DOHH2 (cell line): ENCODE data around the gene SH2D5.

Experiments
- H3F3A ChIP-seq: fragments of 200-600 bp; sonication (generic), shearing (Covaris generic); 2 replicates; pipeline ENCODE4 v1.6.0; 2016; ENCODE audit warnings: antibody characterized with exemption, mild to moderate bottlenecking; ENCODE audit not compliant: control insufficient read depth, insufficient read depth
- H3K27ac ChIP-seq: fragments of 200-600 bp; sonication (generic); 2 replicates; pipeline ENCODE4 v1.5.1; 2014; ENCODE audit warnings: low read depth, mild to moderate bottlenecking, low read length, moderate library complexity
- H3K27me3 ChIP-seq: fragments of 200-600 bp; sonication (generic); 2 replicates; pipeline ENCODE4 v1.6.1; 2014; ENCODE audit warnings: mild to moderate bottlenecking, low read length, mixed read lengths; ENCODE audit not compliant: control insufficient read depth
- H3K36me3 ChIP-seq: fragments of 200-600 bp; sonication (generic); 2 replicates; pipeline ENCODE4 v1.6.1; 2014; ENCODE audit warnings: mild to moderate bottlenecking, low read length, moderate library complexity, mixed read lengths; ENCODE audit not compliant: control insufficient read depth
- H3K4me1 ChIP-seq: fragments of 200-600 bp; sonication (generic); 2 replicates; pipeline ENCODE4 v1.6.1; 2014; ENCODE audit warnings: mild to moderate bottlenecking, low read length, mixed read lengths; ENCODE audit not compliant: control insufficient read depth
- H3K4me2 ChIP-seq: fragments of 200-600 bp; sonication (generic); 2 replicates; pipeline ENCODE4 v1.6.0; 2014; ENCODE audit warnings: mild to moderate bottlenecking, low read length, moderate library complexity
- H3K4me3 ChIP-seq: fragments of 200-600 bp; sonication (generic); 2 replicates; pipeline ENCODE4 v1.5.1; 2014; ENCODE audit warnings: mild to moderate bottlenecking, low read length, mixed read lengths
- H3K79me2 ChIP-seq: fragments of 200-600 bp; sonication (generic); 2 replicates; pipeline ENCODE4 v1.6.1; 2014; ENCODE audit warnings: mild to moderate bottlenecking, low read length, mixed read lengths; ENCODE audit not compliant: control insufficient read depth
- H3K9me2 ChIP-seq: fragments of 200-600 bp; sonication (generic); replicated peaks from 2 replicates; pipeline ENCODE4 v1.6.1; 2014; ENCODE audit warnings: mild to moderate bottlenecking, low read length, mixed read lengths; ENCODE audit not compliant: control insufficient read depth
- H3K9me3 ChIP-seq: fragments of 200-600 bp; sonication (generic); 2 replicates; pipeline ENCODE4 v1.6.1; 2014; ENCODE audit warnings: antibody characterized with exemption, low read length, mixed read lengths; ENCODE audit not compliant: control insufficient read depth, insufficient read depth
- H4K20me1 ChIP-seq: fragments of 200-600 bp; sonication (generic); 2 replicates; pipeline ENCODE4 v1.6.0; 2014; ENCODE audit warnings: low read depth, mild to moderate bottlenecking, antibody characterized with exemption, low read length, moderate library complexity; ENCODE audit not compliant: control insufficient read depth, insufficient read depth
- CTCF ChIP-seq: fragments of 200-600 bp; sonication (generic); IDR thresholded peaks from one replicate; pipeline ENCODE4 v1.5.1; 2014; ENCODE audit warnings: antibody characterized with exemption, mild to moderate bottlenecking, low read depth, low read length; ENCODE audit not compliant: poor library complexity, severe bottlenecking
- EZH2phosphoT487 ChIP-seq: fragments of 200-600 bp; sonication (generic); IDR thresholded peaks from 2 replicates; pipeline ENCODE4 v1.6.1; 2017; ENCODE audit warnings: borderline replicate concordance, mild to moderate bottlenecking, antibody characterized with exemption, low read length, moderate library complexity, mixed read lengths

The SH2D5 gene

GRCh38 chr1:20723159-20723536, 9.4 kb downstream of the SH2D5 start:
- Histone ChIP-seq H3K9me2 (no peaks in the 10 kb centered on the region), H3K79me2 (no peaks in the 10 kb centered on the region), H4K20me1 (no peaks in the 10 kb centered on the region), H3K27ac (no peak overlapping the region), H3K4me1 (peaks cover under 1% of the 10 kb centered on the region; the same call in 1 of the 2 replicates), H3K27me3 (peaks cover 23% of the 10 kb centered on the region), H3K4me2 (no peak overlapping the region), H3K36me3 (no peaks in the 10 kb centered on the region), H3K9me3 (no peaks in the 10 kb centered on the region), H3F3A (no peaks in the 10 kb centered on the region), H3K4me3 (no peak overlapping the region)
- TF ChIP-seq EZH2phosphoT487 = no peak
- TF ChIP-seq CTCF = no peak

GRCh38 chr1:20721117-20722061, 11.1 kb downstream of the SH2D5 start:
- Histone ChIP-seq H3K4me1 (peaks cover 3% of the 10 kb centered on the region; the same call in 1 of the 2 replicates), H3F3A (no peaks in the 10 kb centered on the region), H3K4me3 (no peak overlapping the region), H3K4me2 (no peak overlapping the region), H3K27me3 (peaks cover 21% of the 10 kb centered on the region), H3K79me2 (no peaks in the 10 kb centered on the region), H3K9me2 (no peaks in the 10 kb centered on the region), H4K20me1 (no peaks in the 10 kb centered on the region), H3K36me3 (no peaks in the 10 kb centered on the region), H3K9me3 (no peaks in the 10 kb centered on the region), H3K27ac (no peak overlapping the region)
- TF ChIP-seq EZH2phosphoT487 = no peak
- TF ChIP-seq CTCF = no peak

- peaks cover 3% of the 10 kb centered on the region; the same call in 1 of the 2 replicates for H3K4me1 ChIP-seq
- H3K9me2 ChIP-seq = no peaks in the 10 kb centered on the region
- no peak overlapping the region for H3K27ac ChIP-seq
- no peak for TF ChIP-seq CTCF
- no peak for TF ChIP-seq EZH2phosphoT487
- no peaks in the 10 kb centered on the region for H3K36me3 ChIP-seq
- no peaks in the 10 kb centered on the region for H4K20me1 ChIP-seq
- no peaks in the 10 kb centered on the region for H3F3A ChIP-seq
- H3K4me3 ChIP-seq = no peak overlapping the region
- no peak overlapping the region for H3K4me2 ChIP-seq
- H3K27me3 ChIP-seq = peaks cover 21% of the 10 kb centered on the region
- H3K79me2 ChIP-seq = no peaks in the 10 kb centered on the region
- H3K9me3 ChIP-seq = no peaks in the 10 kb centered on the region
These were observed 11.8 kb downstream of the SH2D5 start for GRCh38 chr1:20720631-20721091.
